ENCODE results near the gene RAB3B. TPM values are rescaled to one million over a fixed set of nuclear protein-coding genes. Genes with fewer than 3 reads are reported as not detected.

The RAB3B gene
- total RNA-seq, 4 donors from 2014 or later, result under 0.01 TPM; not detected in 3

GRCh38 chr1:51897699-51898031 is 92.8 kb downstream of the RAB3B start:
- TF ChIP-seq CTCF (IDR thresholded peaks at IDR 0.05; ENCODE audit: low read depth), result no peak

- TF ChIP-seq CTCF (IDR thresholded peaks at IDR 0.05; ENCODE audit: low read depth), result no peak
Measured at GRCh38 chr1:51878616-51879336, 111.7 kb downstream of the RAB3B start, which contains the start of gene NRDC. TSS of gene NRDC (minus strand) at chr1:51878727. CDS start at chr1:51878615, 112 bp downstream.

GRCh38 chr1:51878308-51878615 is 112.2 kb downstream of the RAB3B start:
- TF ChIP-seq CTCF (IDR thresholded peaks at IDR 0.05; ENCODE audit: low read depth), result no peak

GRCh38 chr1:51877434-51878307 is 112.8 kb downstream of the RAB3B start:
- no peak for TF ChIP-seq CTCF (IDR thresholded peaks at IDR 0.05; ENCODE audit: low read depth)

GRCh38 chr1:51875836-51876235 is 114.7 kb downstream of the RAB3B start:
- TF ChIP-seq CTCF (IDR thresholded peaks at IDR 0.05; ENCODE audit: low read depth), result no peak

GRCh38 chr1:51875291-51875772 is 115.2 kb downstream of the RAB3B start:
- TF ChIP-seq CTCF (IDR thresholded peaks at IDR 0.05; ENCODE audit: low read depth), result no peak

- TF ChIP-seq CTCF (IDR thresholded peaks at IDR 0.05; ENCODE audit: low read depth), result no peak
Measured at GRCh38 chr1:51871351-51871975, 119.0 kb downstream of the RAB3B start.
